Uterus (tissue), 4 donors: ENCODE measurements around the gene GTF3C6. TPM values are rescaled to one million over a fixed set of nuclear protein-coding genes. Genes with fewer than 3 reads are reported as not detected.
"Not testable (repeated sequence)": the region's sequence is repeated elsewhere in the genome, so short reads cannot be mapped to it uniquely, and the experiment has no call there.

Experiments
- DNase-seq, 2 donors: peaks; one replicate each; pipeline ENCODE4 v3.0.0-alpha.2; 2019 to 2020
- H3K27ac ChIP-seq, 2 donors: fragments of 200-600 bp; sonication (generic); 1 replicate in 1 of 2; 2 replicates in 1 of 2; pipeline ENCODE4 v1.5.1; 2016 to 2018
- H3K27me3 ChIP-seq, 2 donors: fragments of 200-600 bp; sonication (generic); one replicate each; pipeline ENCODE4 v1.5.1; 2018 to 2019; ENCODE audit warnings: control low read depth in 1 of 2
- H3K36me3 ChIP-seq, 2 donors: fragments of 200-600 bp; sonication (generic); one replicate each; pipeline ENCODE4 v1.5.1; 2019; ENCODE audit warnings: control low read depth in 1 of 2
- H3K4me1 ChIP-seq, 2 donors: fragments of 200-600 bp; sonication (generic); one replicate each; pipeline ENCODE4 v1.5.1; 2018 to 2019; ENCODE audit warnings: control low read depth in 1 of 2
- H3K4me3 ChIP-seq, 2 donors: fragments of 200-600 bp; sonication (generic); 1 replicate in 1 of 2; 2 replicates in 1 of 2; pipeline ENCODE4 v1.5.1; 2018 to 2019; ENCODE audit warnings: mild to moderate bottlenecking in 1 of 2
- H3K9me3 ChIP-seq, 2 donors: fragments of 200-600 bp; sonication (generic); one replicate each; pipeline ENCODE4 v1.5.1; 2019; ENCODE audit warnings: control low read depth in 1 of 2
- POLR2A ChIP-seq, 2 donors: fragments of 450-650 bp; IDR thresholded peaks; one replicate each; pipeline ENCODE4 v1.6.1; 2016; ENCODE audit warnings: antibody characterized with exemption in 2 of 2, mild to moderate bottlenecking in 1 of 2, moderate library complexity in 1 of 2
- intact Hi-C: fragments of 100-400 bp; cut with DNase I; formaldehyde crosslinking; loops from one replicate; pipeline ENCODE4 v1.15.1; 2023; ENCODE audit warnings: low total_unique reads
- total RNA-seq, 4 donors: library from RNA; depleted of rRNA in 3 of 4; stranded (reverse); fragments of >200 nt in 3 of 4; gene quantifications; one replicate each; pipeline versions ENCODE4 v1.1.0 to v1.2.4, GENCODE V29; 2014 to 2023
- TF ChIP-seq, protein P1 (sequence below), 4 experiments: fragments of 200-600 bp in 2 of 4; fragments of 450-650 bp in 2 of 4; sonication (generic) in 2 of 4; IDR thresholded peaks; one replicate each; pipeline ENCODE4 v1.5.1; 2016 to 2019; ENCODE audit warnings: antibody characterized with exemption in 4 of 4, mild to moderate bottlenecking in 2 of 4, moderate library complexity in 1 of 4
- donor health status: DM: yes; HTN: yes; CAD: no.

Gene GTF3C6
- total RNA-seq, 4 donors from 2014 or later: 3.8 to 43.4 (median 28.5) TPM

GRCh38 chr6:111002350-111002749 is 43.8 kb downstream of the GTF3C6 start:
- Histone ChIP-seq H3K9me3 (no peaks in the 10 kb centered on the region), H3K4me3 (no peak overlapping the region), H3K27ac (no peak overlapping the region), H3K27me3 (no peaks in the 10 kb centered on the region), H3K4me1 (no peaks in the 10 kb centered on the region), H3K36me3 (no peaks in the 10 kb centered on the region)
- intact Hi-C loops: no loop called here
- TF ChIP-seq, protein P1, sequence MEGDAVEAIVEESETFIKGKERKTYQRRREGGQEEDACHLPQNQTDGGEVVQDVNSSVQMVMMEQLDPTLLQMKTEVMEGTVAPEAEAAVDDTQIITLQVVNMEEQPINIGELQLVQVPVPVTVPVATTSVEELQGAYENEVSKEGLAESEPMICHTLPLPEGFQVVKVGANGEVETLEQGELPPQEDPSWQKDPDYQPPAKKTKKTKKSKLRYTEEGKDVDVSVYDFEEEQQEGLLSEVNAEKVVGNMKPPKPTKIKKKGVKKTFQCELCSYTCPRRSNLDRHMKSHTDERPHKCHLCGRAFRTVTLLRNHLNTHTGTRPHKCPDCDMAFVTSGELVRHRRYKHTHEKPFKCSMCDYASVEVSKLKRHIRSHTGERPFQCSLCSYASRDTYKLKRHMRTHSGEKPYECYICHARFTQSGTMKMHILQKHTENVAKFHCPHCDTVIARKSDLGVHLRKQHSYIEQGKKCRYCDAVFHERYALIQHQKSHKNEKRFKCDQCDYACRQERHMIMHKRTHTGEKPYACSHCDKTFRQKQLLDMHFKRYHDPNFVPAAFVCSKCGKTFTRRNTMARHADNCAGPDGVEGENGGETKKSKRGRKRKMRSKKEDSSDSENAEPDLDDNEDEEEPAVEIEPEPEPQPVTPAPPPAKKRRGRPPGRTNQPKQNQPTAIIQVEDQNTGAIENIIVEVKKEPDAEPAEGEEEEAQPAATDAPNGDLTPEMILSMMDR (IDR thresholded peaks at IDR 0.05): no peak
- TF ChIP-seq POLR2A (IDR thresholded peaks at IDR 0.05): no peak
- no peak for DNase-seq

GRCh38 chr6:111011360-111012142 is 53.0 kb downstream of the GTF3C6 start:
- intact Hi-C loops: no loop called here
- no peaks in the 10 kb centered on the region for H3K36me3 ChIP-seq
- no peaks in the 10 kb centered on the region for H3K4me1 ChIP-seq
- no peak overlapping the region for H3K4me3 ChIP-seq
- no peaks in the 10 kb centered on the region for H3K9me3 ChIP-seq
- TF ChIP-seq POLR2A (IDR thresholded peaks at IDR 0.05): no peak
- TF ChIP-seq, protein P1 (IDR thresholded peaks at IDR 0.05): peak; percentile 35 to 60 (median 50)
- no peak overlapping the region for H3K27ac ChIP-seq
- no peaks in the 10 kb centered on the region for H3K27me3 ChIP-seq
- DNase-seq: no peak

GRCh38 chr6:111012143-111012452 is 53.6 kb downstream of the GTF3C6 start:
- TF ChIP-seq POLR2A (IDR thresholded peaks at IDR 0.05): no peak
- TF ChIP-seq, protein P1 (IDR thresholded peaks at IDR 0.05): no peak
- no peak overlapping the region for H3K27ac ChIP-seq
- intact Hi-C loops: no loop called here
- no peaks in the 10 kb centered on the region for H3K4me1 ChIP-seq
- H3K4me3 ChIP-seq: no peak overlapping the region
- H3K27me3 ChIP-seq: no peaks in the 10 kb centered on the region
- DNase-seq: no peak
- no peaks in the 10 kb centered on the region for H3K9me3 ChIP-seq
- H3K36me3 ChIP-seq: no peaks in the 10 kb centered on the region

DNA sequence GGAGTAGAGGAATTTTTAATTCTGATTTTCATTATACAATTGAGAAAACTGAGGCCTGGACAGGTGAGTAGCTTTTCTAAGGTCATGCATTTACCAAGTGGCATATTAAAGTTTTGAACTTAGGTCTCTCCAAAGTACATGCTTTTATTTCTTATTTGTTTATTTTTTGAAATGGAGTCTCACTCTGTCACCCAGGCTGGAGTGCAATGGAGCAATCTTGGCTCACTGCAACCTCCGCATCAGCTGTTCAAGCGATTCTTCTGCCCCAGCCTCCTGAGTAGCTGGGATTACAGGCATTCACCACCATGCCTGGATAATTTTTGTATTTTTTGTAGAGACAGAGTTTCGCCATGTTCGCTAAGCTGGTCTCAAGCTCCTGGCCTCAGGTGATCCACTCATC is 54.0 kb downstream of the GTF3C6 start:
- DNase-seq, H3K9me3 ChIP-seq, H3K4me1 ChIP-seq, H3K4me3 ChIP-seq, intact Hi-C loops, H3K27me3 ChIP-seq, H3K27ac ChIP-seq, H3K36me3 ChIP-seq: not testable (repeated sequence)

GRCh38 chr6:111013144-111013915 is 54.8 kb downstream of the GTF3C6 start:
- no peaks in the 10 kb centered on the region for H3K27me3 ChIP-seq
- TF ChIP-seq POLR2A (IDR thresholded peaks at IDR 0.05): no peak
- TF ChIP-seq, protein P1 (IDR thresholded peaks at IDR 0.05): no peak
- no peak for DNase-seq
- H3K4me1 ChIP-seq: no peaks in the 10 kb centered on the region
- H3K36me3 ChIP-seq: no peaks in the 10 kb centered on the region
- H3K4me3 ChIP-seq: no peak overlapping the region
- no peaks in the 10 kb centered on the region for H3K9me3 ChIP-seq
- no peak overlapping the region for H3K27ac ChIP-seq
- intact Hi-C loops: no loop called here
